Loucy (cell line): ENCODE measurements around the gene URI1.

Experiments used
- EZH2phosphoT487 ChIP-seq: fragments of 200-600 bp; IDR thresholded peaks from 2 replicates; pipeline ENCODE4 v1.6.1; 2018; ENCODE audit warnings: antibody characterized with exemption, mild to moderate bottlenecking, moderate library complexity, borderline replicate concordance
- TF ChIP-seq, protein P1 (sequence below): fragments of 200-600 bp; sonication (generic); conservative IDR thresholded peaks from 2 replicates; pipeline ENCODE4 v1.5.1; 2014; ENCODE audit warnings: mild to moderate bottlenecking, antibody characterized with exemption, low read length

DNA sequence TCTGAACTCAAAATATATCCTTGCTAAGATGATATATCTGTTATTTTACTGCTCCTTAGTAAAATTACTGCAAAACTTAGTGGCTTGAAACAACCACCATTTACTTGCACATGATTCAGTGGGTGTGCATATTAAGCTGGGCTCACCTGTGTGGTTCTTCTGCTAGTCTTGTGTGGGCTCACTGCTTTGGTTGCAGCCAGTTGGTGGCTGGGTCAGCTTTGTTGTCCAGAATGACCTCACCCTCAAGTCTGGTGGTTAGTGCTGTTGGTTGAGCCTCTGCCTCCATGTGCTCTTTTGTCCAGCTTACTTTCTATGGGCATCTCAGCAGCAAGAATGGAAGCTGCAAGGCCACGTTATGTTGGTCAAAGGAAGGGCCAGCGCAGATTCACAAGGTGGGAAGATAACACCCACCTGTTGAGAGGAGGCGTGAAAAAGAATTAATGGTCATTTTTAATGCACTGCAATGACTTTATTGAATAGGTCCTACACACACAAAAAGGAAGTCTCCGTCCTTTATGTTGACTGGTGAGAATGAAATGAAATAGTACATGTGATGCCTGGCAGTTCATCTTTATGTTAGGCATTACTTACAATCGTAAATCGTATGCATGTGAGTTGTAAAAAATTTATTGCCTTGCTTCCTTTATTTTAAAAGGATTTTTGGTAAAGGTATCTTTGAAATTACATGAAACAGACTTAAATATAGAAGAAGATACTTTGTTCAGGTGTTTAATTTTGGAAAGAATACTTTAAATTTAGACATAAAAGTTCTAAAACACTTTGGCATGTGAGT, 34.3 kb downstream of the URI1 start:
- TF ChIP-seq, protein P1, sequence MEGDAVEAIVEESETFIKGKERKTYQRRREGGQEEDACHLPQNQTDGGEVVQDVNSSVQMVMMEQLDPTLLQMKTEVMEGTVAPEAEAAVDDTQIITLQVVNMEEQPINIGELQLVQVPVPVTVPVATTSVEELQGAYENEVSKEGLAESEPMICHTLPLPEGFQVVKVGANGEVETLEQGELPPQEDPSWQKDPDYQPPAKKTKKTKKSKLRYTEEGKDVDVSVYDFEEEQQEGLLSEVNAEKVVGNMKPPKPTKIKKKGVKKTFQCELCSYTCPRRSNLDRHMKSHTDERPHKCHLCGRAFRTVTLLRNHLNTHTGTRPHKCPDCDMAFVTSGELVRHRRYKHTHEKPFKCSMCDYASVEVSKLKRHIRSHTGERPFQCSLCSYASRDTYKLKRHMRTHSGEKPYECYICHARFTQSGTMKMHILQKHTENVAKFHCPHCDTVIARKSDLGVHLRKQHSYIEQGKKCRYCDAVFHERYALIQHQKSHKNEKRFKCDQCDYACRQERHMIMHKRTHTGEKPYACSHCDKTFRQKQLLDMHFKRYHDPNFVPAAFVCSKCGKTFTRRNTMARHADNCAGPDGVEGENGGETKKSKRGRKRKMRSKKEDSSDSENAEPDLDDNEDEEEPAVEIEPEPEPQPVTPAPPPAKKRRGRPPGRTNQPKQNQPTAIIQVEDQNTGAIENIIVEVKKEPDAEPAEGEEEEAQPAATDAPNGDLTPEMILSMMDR = no peak
- no peak for TF ChIP-seq EZH2phosphoT487
